Gastroesophageal sphincter (tissue), 4 donors: ENCODE results near the gene KRT85. TPM values are rescaled to one million over a fixed set of nuclear protein-coding genes. Genes with fewer than 3 reads are reported as not detected.

Experiments used
- ATAC-seq: fragments of 150-250 bp; one replicate; pipeline ENCODE4 v1.9.1; 2016; ENCODE audit warnings: mild to moderate bottlenecking, moderate library complexity
- H3K27ac ChIP-seq, 4 donors: fragments of 200-600 bp; sonication (generic) in 3 of 4; 1 replicate in 3 of 4; 2 replicates in 1 of 4; pipeline ENCODE4 v1.5.1; 2016 to 2019
- H3K27me3 ChIP-seq: fragments of 200-600 bp; sonication (generic); one replicate; pipeline ENCODE4 v1.5.1; 2019
- H3K36me3 ChIP-seq, 2 donors: fragments of 200-600 bp; sonication (generic); one replicate each; pipeline ENCODE4 v1.5.1; 2019; ENCODE audit warnings: control low read depth in 1 of 2
- H3K4me1 ChIP-seq, 3 donors: fragments of 200-600 bp; sonication (generic); 1 replicate in 2 of 3; 2 replicates in 1 of 3; pipeline ENCODE4 v1.5.1; 2016 to 2019; ENCODE audit warnings: control low read depth in 2 of 3
- H3K4me3 ChIP-seq, 2 donors: fragments of 200-600 bp; sonication (generic); one replicate each; pipeline ENCODE4 v1.5.1; 2019; ENCODE audit warnings: mild to moderate bottlenecking in 1 of 2, moderate library complexity in 1 of 2
- H3K9me3 ChIP-seq, 3 donors: fragments of 200-600 bp; sonication (generic); one replicate each; pipeline ENCODE4 v1.5.1; 2017 to 2019; ENCODE audit warnings: control low read depth in 2 of 3
- CTCF ChIP-seq, 4 experiments: fragments of 200-600 bp in 2 of 4; fragments of 450-650 bp in 2 of 4; sonication (generic) in 1 of 4; IDR thresholded peaks; one replicate each; pipeline ENCODE4 v1.5.1; 2017 to 2019; ENCODE audit warnings: antibody characterized with exemption in 4 of 4, mild to moderate bottlenecking in 2 of 4, moderate library complexity in 2 of 4
- EP300 ChIP-seq: sonication (generic); formaldehyde crosslinking; IDR thresholded peaks from one replicate; pipeline ENCODE4 v1.6.1; 2017; ENCODE audit warnings: antibody characterized with exemption, mild to moderate bottlenecking
- POLR2A ChIP-seq, 2 donors: fragments of 450-650 bp; IDR thresholded peaks; one replicate each; pipeline ENCODE4 v1.6.1; 2017; ENCODE audit warnings: antibody characterized with exemption in 2 of 2, mild to moderate bottlenecking in 2 of 2, moderate library complexity in 1 of 2
- POLR2AphosphoS5 ChIP-seq: sonication (generic); formaldehyde crosslinking; IDR thresholded peaks from one replicate; pipeline ENCODE4 v1.6.1; 2017; ENCODE audit warnings: antibody characterized with exemption
- WGBS, 2 donors: methylation state at CpG; one replicate each; pipeline ENCODE4 v1.1.5; 2018; ENCODE audit warnings: low coverage in 1 of 2; 5-methylcytosine and 5-hydroxymethylcytosine counted together
- total RNA-seq, 4 donors: library from RNA; depleted of rRNA; stranded (reverse); fragments of >200 nt; gene quantifications; one replicate each; pipeline ENCODE4 v1.1.0, GENCODE V29; 2016

Gene KRT85
- total RNA-seq: not detected

DNA sequence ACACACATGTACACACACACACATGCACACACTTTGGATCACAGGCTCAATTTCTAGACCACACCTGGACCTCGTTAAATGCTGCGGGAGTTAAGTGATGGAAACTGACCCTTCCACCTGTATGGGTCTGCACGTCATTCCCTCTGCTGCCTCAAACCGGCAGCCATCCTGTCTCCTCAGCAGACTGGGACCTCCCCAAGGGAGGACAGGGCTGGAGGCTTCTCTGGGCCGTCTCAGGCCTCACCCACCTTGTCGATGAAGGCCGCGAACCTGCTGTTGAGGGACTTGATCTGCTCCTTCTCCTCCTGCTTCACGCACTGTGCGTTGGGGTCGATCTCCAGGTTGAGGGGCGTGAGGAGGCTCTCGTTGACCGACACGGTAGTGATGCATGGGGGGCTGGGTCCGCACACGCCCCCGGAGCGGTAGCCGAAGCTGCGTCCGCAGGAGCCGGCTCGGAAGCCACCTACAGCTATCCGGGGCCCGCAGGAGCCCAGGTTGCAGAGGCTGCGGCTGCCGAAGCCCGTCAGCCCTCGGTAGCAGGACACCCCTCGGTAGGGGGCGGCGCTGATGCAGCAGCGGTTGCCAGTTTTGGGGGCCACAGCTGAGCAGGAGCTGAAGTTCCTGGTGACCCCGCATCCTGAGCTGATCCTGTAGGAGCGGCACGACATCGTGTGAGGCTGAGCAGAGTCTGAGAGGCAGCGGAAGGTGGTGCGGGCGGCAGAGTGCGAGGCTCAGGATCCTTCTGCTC, at the start of gene KRT85:
KRT85 (minus strand) TSS at position 744 of the 748 bp plus-strand sequence; CDS start at position 668, 76 bp downstream.
- no peak for ATAC-seq
- Histone ChIP-seq H3K9me3 (no peaks in the 10 kb centered on the region), H3K36me3 (no peaks in the 10 kb centered on the region), H3K4me1 (peaks cover 0 to 13% (median 0%) of the 10 kb centered on the region in 3 donors), H3K27ac (no peak within 1 kb of the TSS), H3K27me3 (no peaks in the 10 kb centered on the region), H3K4me3 (no peak within 1 kb of the TSS)
- WGBS, 2 donors: 85 to 100% methylated on average over 1 to 5 of the region's 42 CpGs
- no peak for TF ChIP-seq CTCF (IDR thresholded peaks at IDR 0.05)
- no peak for TF ChIP-seq EP300
- TF ChIP-seq POLR2A (IDR thresholded peaks at IDR 0.05): no peak
- TF ChIP-seq POLR2AphosphoS5: no peak

GRCh38 chr12:52416795-52417194, 49.5 kb upstream of the KRT85 start:
- no peaks in the 10 kb centered on the region for H3K36me3 ChIP-seq
- H3K27ac ChIP-seq: peak overlapping the region in 3 of 4 donors; percentile 18 to 74 (median 61)
- H3K4me3 ChIP-seq: no peak overlapping the region
- TF ChIP-seq POLR2A (IDR thresholded peaks at IDR 0.05) (no peak), EP300 (no peak), CTCF (IDR thresholded peaks at IDR 0.05) (no peak), POLR2AphosphoS5 (no peak)
- peak; percentile 59 for ATAC-seq
- 92 to 100% methylated on average over 1 of the region's 1 CpG for WGBS, 2 donors
- H3K4me1 ChIP-seq: peaks cover 0 to 24% (median 0%) of the 10 kb centered on the region in 3 donors
- H3K9me3 ChIP-seq: no peaks in the 10 kb centered on the region
- H3K27me3 ChIP-seq: no peaks in the 10 kb centered on the region

DNA sequence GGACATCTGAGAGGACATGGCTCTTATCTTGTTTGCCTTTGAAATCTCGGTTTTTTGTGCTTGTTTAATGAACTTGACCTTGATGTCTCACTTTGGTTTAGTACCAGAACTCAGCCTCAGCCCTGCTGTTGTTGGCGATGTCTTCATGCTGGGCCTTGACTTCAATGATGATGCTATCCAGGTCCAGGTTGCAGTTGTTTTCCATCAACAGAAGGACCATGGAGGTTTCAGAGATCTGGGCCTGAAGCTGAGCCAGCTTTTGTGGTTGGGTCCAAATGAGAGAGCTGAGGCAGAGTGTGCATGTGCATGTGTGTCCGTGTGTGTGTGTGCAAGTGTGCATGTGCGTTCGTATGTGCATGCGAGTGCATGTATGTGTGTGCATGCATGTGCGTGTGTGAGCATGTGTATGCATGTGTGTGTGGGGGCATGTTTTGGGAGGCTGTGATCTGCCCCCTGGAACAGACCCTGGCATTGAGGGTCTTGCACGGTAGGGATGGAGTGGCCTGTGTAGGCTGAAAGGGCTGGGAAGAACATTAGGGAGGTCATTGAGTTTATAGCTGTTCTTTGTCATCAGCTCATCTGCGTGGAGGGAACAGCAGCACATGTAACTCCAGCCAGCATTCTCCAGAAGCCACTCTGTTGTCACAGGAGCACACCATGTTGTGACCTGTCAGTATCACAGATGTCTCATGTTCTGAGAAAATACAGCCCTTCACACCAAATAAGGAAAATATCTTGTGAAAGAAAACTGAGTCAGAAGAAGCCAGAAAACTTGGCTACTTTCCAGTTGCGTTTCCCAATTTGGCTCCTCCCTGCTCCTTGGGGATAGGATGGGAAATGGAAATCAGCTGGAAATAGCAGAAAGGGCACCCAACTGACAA, 48.8 kb upstream of the KRT85 start:
- peak overlapping the region in 3 of 4 donors; percentile 61 to 74 (median 73) for H3K27ac ChIP-seq
- peaks cover 0 to 31% (median 0%) of the 10 kb centered on the region in 3 donors for H3K4me1 ChIP-seq
- no peaks in the 10 kb centered on the region for H3K36me3 ChIP-seq
- WGBS, 2 donors: 38 to 51% methylated on average over 3 to 9 of the region's 10 CpGs
- no peaks in the 10 kb centered on the region for H3K9me3 ChIP-seq
- no peaks in the 10 kb centered on the region for H3K27me3 ChIP-seq
- peak; percentile 92 for ATAC-seq
- TF ChIP-seq EP300 (no peak), POLR2AphosphoS5 (peak; percentile 79)
- no peak overlapping the region for H3K4me3 ChIP-seq

GRCh38 chr12:52414936-52415335, 47.7 kb upstream of the KRT85 start:
- WGBS, 2 donors: 87% methylated on average over 3 of the region's 5 CpGs; no CpG with 5 or more reads in 1 of the 2 donors
- no peaks in the 10 kb centered on the region for H3K27me3 ChIP-seq
- no peaks in the 10 kb centered on the region for H3K36me3 ChIP-seq
- no peak for ATAC-seq
- peaks cover 0 to 37% (median 0%) of the 10 kb centered on the region in 3 donors for H3K4me1 ChIP-seq
- H3K4me3 ChIP-seq: no peak overlapping the region
- H3K9me3 ChIP-seq: no peaks in the 10 kb centered on the region
- peak overlapping the region in 3 of 4 donors; percentile 13 to 73 (median 72) for H3K27ac ChIP-seq
- no peak for TF ChIP-seq CTCF (IDR thresholded peaks at IDR 0.05)
- no peak for TF ChIP-seq POLR2AphosphoS5
- no peak for TF ChIP-seq POLR2A (IDR thresholded peaks at IDR 0.05)
- TF ChIP-seq EP300: no peak

DNA sequence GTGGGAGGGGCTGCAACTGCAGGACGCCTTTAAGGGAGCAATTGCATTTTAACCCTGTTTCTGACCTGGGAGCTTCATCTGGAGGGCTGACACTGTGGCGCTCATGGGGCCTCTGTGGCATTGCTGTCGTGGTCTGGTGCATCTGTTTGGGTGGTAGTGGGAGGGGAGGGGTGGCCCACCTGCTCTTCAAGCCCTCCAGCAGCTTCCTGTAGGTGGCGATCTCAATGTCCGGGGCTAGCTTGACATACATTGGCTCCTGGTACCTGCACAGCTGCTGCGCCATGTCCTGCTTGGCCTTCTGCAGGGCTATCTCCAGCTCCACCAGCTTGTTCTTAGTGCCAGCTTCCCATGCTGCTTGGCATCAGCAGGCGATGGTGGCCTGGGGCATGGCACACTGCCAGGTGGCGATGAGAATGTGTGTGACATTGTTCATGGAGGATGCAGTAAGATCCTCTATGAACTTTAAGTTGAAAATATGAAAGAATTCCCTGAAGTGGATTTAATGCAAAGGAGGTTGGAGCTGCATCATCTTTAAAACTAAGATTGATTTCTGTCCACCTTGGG, 46.6 kb upstream of the KRT85 start:
- peaks cover 0 to 37% (median 0%) of the 10 kb centered on the region in 3 donors for H3K4me1 ChIP-seq
- 40 to 88% methylated on average over 1 to 3 of the region's 8 CpGs for WGBS, 2 donors
- H3K9me3 ChIP-seq: no peaks in the 10 kb centered on the region
- TF ChIP-seq EP300 (no peak), CTCF (IDR thresholded peaks at IDR 0.05) (no peak), POLR2AphosphoS5 (no peak), POLR2A (IDR thresholded peaks at IDR 0.05) (no peak)
- H3K27me3 ChIP-seq: no peaks in the 10 kb centered on the region
- H3K4me3 ChIP-seq: no peak overlapping the region
- ATAC-seq: no peak
- H3K36me3 ChIP-seq: no peaks in the 10 kb centered on the region
- H3K27ac ChIP-seq: no peak overlapping the region
